AG04450 (cell line): ENCODE measurements around the gene MYLK3. TPM values are rescaled to one million over a fixed set of nuclear protein-coding genes. Genes with fewer than 3 reads are reported as not detected.

Experiments
- CTCF ChIA-PET: fragments of 300-600, 350-600 bp; formaldehyde crosslinking; extraction: SDS; loops from one replicate; lab custom pipeline; 2022; ENCODE audit warnings: antibody characterized with exemption, inconsistent platforms; lab: Charles Lee
- POLR2A ChIA-PET: fragments of 350-600 bp; formaldehyde crosslinking; extraction: SDS; loops from one replicate; lab custom pipeline; 2021; ENCODE audit warnings: antibody characterized with exemption, inconsistent platforms; lab: Yijun Ruan, JAX
- DNase-seq: peaks from one replicate; pipeline ENCODE4 v3.0.0-alpha.2; 2011; ENCODE audit warnings: low read depth, low spot score
- H3K27ac ChIP-seq: one replicate; pipeline ENCODE4 v1.5.1; 2012; ENCODE audit warnings: low read depth, low read length, control low read depth
- H3K27me3 ChIP-seq: one replicate; pipeline ENCODE4 v1.6.0; 2012; ENCODE audit warnings: low read length; ENCODE audit not compliant: control insufficient read depth, insufficient read depth
- H3K4me3 ChIP-seq: 2 replicates; pipeline ENCODE4 v1.5.1; 2011; ENCODE audit warnings: mild to moderate bottlenecking, low read depth, low read length, control low read depth
- H3K9me3 ChIP-seq: 2 replicates; pipeline ENCODE4 v1.5.1; 2012; ENCODE audit warnings: low read length; ENCODE audit not compliant: control insufficient read depth, insufficient read depth
- CTCF ChIP-seq: IDR thresholded peaks from 2 replicates; pipeline ENCODE4 v1.5.1; 2011; ENCODE audit warnings: low read depth, low read length, control low read depth, inconsistent platforms
- polyA plus RNA-seq: library from polyadenylated mRNA; depleted of rRNA; stranded (reverse); fragments of >200 nt; gene quantifications from 2 replicates; pipeline ENCODE4 v1.2.3, GENCODE V29; 2011

MYLK3 gene
- polyA plus RNA-seq, 1 experiment = 0.11 TPM

GRCh38 chr16:46711106-46712058 is 36.8 kb downstream of the MYLK3 start:
- Histone ChIP-seq H3K27me3 (no peaks in the 10 kb centered on the region), H3K4me3 (no peak overlapping the region), H3K9me3 (no peaks in the 10 kb centered on the region), H3K27ac (no peak overlapping the region)
- no peak for TF ChIP-seq CTCF
- ChIA-PET POLR2A (no interaction called here), CTCF (no interaction called here)
- no peak for DNase-seq

- no peak for DNase-seq
- ChIA-PET POLR2A (no interaction called here), CTCF (no interaction called here)
- TF ChIP-seq CTCF = no peak
- H3K4me3 ChIP-seq = no peak overlapping the region
- no peak overlapping the region for H3K27ac ChIP-seq
- no peaks in the 10 kb centered on the region for H3K9me3 ChIP-seq
- no peaks in the 10 kb centered on the region for H3K27me3 ChIP-seq
These were observed 38.6 kb downstream of the MYLK3 start for GRCh38 chr16:46709469-46710005.

- ChIA-PET CTCF (interaction anchor here (0.6 to 1.3 kb wide), 2 partner anchors 94 to 148 kb away, joined by 3 to 6 read pairs; no protein-coding TSS in a partner anchor), POLR2A (no interaction called here)
- DNase-seq = no peak
- Histone ChIP-seq H3K4me3 (no peak overlapping the region), H3K9me3 (no peaks in the 10 kb centered on the region), H3K27ac (no peak overlapping the region), H3K27me3 (no peaks in the 10 kb centered on the region)
- no peak for TF ChIP-seq CTCF
These were observed 41.5 kb downstream of the MYLK3 start for GRCh38 chr16:46706642-46707041.

- Histone ChIP-seq H3K9me3 (no peaks in the 10 kb centered on the region), H3K27me3 (no peaks in the 10 kb centered on the region), H3K4me3 (no peak overlapping the region), H3K27ac (no peak overlapping the region)
- no peak for DNase-seq
- no peak for TF ChIP-seq CTCF
- CTCF ChIA-PET = no interaction called here
- POLR2A ChIA-PET = no interaction called here
These were observed 46.1 kb downstream of the MYLK3 start for GRCh38 chr16:46702030-46702429.

- CTCF ChIA-PET = no interaction called here
These were observed 46.5 kb downstream of the MYLK3 start for GRCh38 chr16:46701615-46702014.

More at GRCh38 chr16:46701615-46702014, 46.5 kb downstream of the MYLK3 start:
- POLR2A ChIA-PET = no interaction called here
- no peak for TF ChIP-seq CTCF
- Histone ChIP-seq H3K27me3 (no peaks in the 10 kb centered on the region), H3K27ac (no peak overlapping the region), H3K9me3 (no peaks in the 10 kb centered on the region), H3K4me3 (no peak overlapping the region)
- DNase-seq = no peak
